ENCODE measurements around the gene KCNQ1. TPM values are rescaled to one million over a fixed set of nuclear protein-coding genes. Genes with fewer than 3 reads are reported as not detected.

The KCNQ1 gene
- total RNA-seq, 4 donors from 2014 or later, result 2.6 to 12.7 (median 4.9) TPM

- H3K4me3 ChIP-seq, result no peak overlapping the region
- no peaks in the 10 kb centered on the region for H3K36me3 ChIP-seq
- H3K9me3 ChIP-seq, result peaks cover 0 to 16% (median 0%) of the 10 kb centered on the region in 3 donors
- TF ChIP-seq POLR2AphosphoS5 (IDR thresholded peaks at IDR 0.05) (no peak), EP300 (IDR thresholded peaks at IDR 0.05) (no peak), CTCF (IDR thresholded peaks at IDR 0.05) (no peak), POLR2A (IDR thresholded peaks at IDR 0.05) (no peak)
- no peak for ATAC-seq
- H3K27ac ChIP-seq, result no peak overlapping the region
- H3K27me3 ChIP-seq, result no peaks in the 10 kb centered on the region
- H3K4me1 ChIP-seq, result no peaks in the 10 kb centered on the region
- 88 to 97% methylated on average over 4 to 5 of the region's 15 CpGs for WGBS, 2 donors (ENCODE audit: low coverage in 1 of 2)
Measured at GRCh38 chr11:2593393-2593950, 148.7 kb downstream of the KCNQ1 start.

GRCh38 chr11:2594267-2594666, 149.5 kb downstream of the KCNQ1 start:
- Histone ChIP-seq H3K27ac (no peak overlapping the region), H3K27me3 (no peaks in the 10 kb centered on the region), H3K4me1 (no peaks in the 10 kb centered on the region), H3K9me3 (peaks cover 0 to 21% (median 0%) of the 10 kb centered on the region in 3 donors), H3K36me3 (no peaks in the 10 kb centered on the region), H3K4me3 (no peak overlapping the region)
- no peak for ATAC-seq
- TF ChIP-seq CTCF (IDR thresholded peaks at IDR 0.05) (no peak), POLR2A (IDR thresholded peaks at IDR 0.05) (no peak), POLR2AphosphoS5 (IDR thresholded peaks at IDR 0.05) (no peak)
- 95 to 100% methylated on average over 1 of the region's 1 CpG for WGBS, 2 donors (ENCODE audit: low coverage in 1 of 2)

GRCh38 chr11:2595204-2595603, 150.4 kb downstream of the KCNQ1 start:
- no peak for ATAC-seq
- 94 to 97% methylated on average over 3 of the region's 3 CpGs for WGBS, 2 donors (ENCODE audit: low coverage in 1 of 2)
- H3K27me3 ChIP-seq, result no peaks in the 10 kb centered on the region
- no peak overlapping the region for H3K27ac ChIP-seq
- TF ChIP-seq POLR2A (IDR thresholded peaks at IDR 0.05), result no peak
- TF ChIP-seq CTCF (IDR thresholded peaks at IDR 0.05), result no peak
- no peak for TF ChIP-seq POLR2AphosphoS5 (IDR thresholded peaks at IDR 0.05)
- no peak for TF ChIP-seq EP300 (IDR thresholded peaks at IDR 0.05)
- no peak overlapping the region for H3K4me3 ChIP-seq
- H3K36me3 ChIP-seq, result no peaks in the 10 kb centered on the region
- H3K4me1 ChIP-seq, result no peaks in the 10 kb centered on the region
- peaks cover 0 to 21% (median 0%) of the 10 kb centered on the region in 3 donors for H3K9me3 ChIP-seq

- Histone ChIP-seq H3K36me3 (no peaks in the 10 kb centered on the region), H3K4me3 (no peak overlapping the region), H3K4me1 (no peaks in the 10 kb centered on the region), H3K27me3 (no peaks in the 10 kb centered on the region), H3K27ac (no peak overlapping the region), H3K9me3 (peaks cover 0 to 21% (median 0%) of the 10 kb centered on the region in 3 donors)
- WGBS, 2 donors (ENCODE audit: low coverage in 1 of 2), result 74 to 83% methylated on average over 7 of the region's 8 CpGs
- ATAC-seq, result no peak
- TF ChIP-seq CTCF (IDR thresholded peaks at IDR 0.05) (no peak), POLR2AphosphoS5 (IDR thresholded peaks at IDR 0.05) (no peak)
Measured at GRCh38 chr11:2599561-2600189, 154.9 kb downstream of the KCNQ1 start.

- no peak overlapping the region for H3K27ac ChIP-seq
- no peaks in the 10 kb centered on the region for H3K36me3 ChIP-seq
- WGBS, 2 donors (ENCODE audit: low coverage in 1 of 2), result 88 to 95% methylated on average over 2 of the region's 2 CpGs
- no peaks in the 10 kb centered on the region for H3K27me3 ChIP-seq
- no peak overlapping the region for H3K4me3 ChIP-seq
- H3K4me1 ChIP-seq, result no peaks in the 10 kb centered on the region
- TF ChIP-seq POLR2A (IDR thresholded peaks at IDR 0.05), result no peak
- H3K9me3 ChIP-seq, result peaks cover 0 to 26% (median 0%) of the 10 kb centered on the region in 3 donors
- no peak for ATAC-seq
Measured at GRCh38 chr11:2609345-2609744, 164.5 kb downstream of the KCNQ1 start.

Data from gastroesophageal sphincter (tissue), 4 donors.